HL-60/S4 (cell line): ENCODE results near the gene LIMS3.
"Not testable (repeated sequence)": the region's sequence is repeated elsewhere in the genome, so short reads cannot be mapped to it uniquely, and the experiment has no call there.

Experiments
- in situ Hi-C: fragments of 300-500 bp; cut with MboI; formaldehyde crosslinking; loops from 2 replicates; pipeline ENCODE4 v1.14.3; 2022; ENCODE audit warnings: low sequenced_read_pairs

Gene LIMS3

GRCh38 chr2:109924481-109924880 is 26.0 kb downstream of the LIMS3 start:
- in situ Hi-C loops = not testable (repeated sequence)

- in situ Hi-C loops = not testable (repeated sequence)
Observed at GRCh38 chr2:109927803-109928202, 29.3 kb downstream of the LIMS3 start.

- in situ Hi-C loops = not testable (repeated sequence)
Observed at GRCh38 chr2:109929222-109929621, 30.7 kb downstream of the LIMS3 start.

- in situ Hi-C loops = not testable (repeated sequence)
Observed at GRCh38 chr2:109936534-109936933, 38.0 kb downstream of the LIMS3 start.

GRCh38 chr2:109945362-109945761 is 46.9 kb downstream of the LIMS3 start:
- in situ Hi-C loops = not testable (repeated sequence)

- in situ Hi-C loops = not testable (repeated sequence)
Observed at GRCh38 chr2:109947262-109947958, 48.9 kb downstream of the LIMS3 start.

GRCh38 chr2:109947959-109948520 is 49.6 kb downstream of the LIMS3 start:
- in situ Hi-C loops = not testable (repeated sequence)

- in situ Hi-C loops = not testable (repeated sequence)
Observed at GRCh38 chr2:109950146-109950843, 51.8 kb downstream of the LIMS3 start.

GRCh38 chr2:109963942-109964341 is 65.5 kb downstream of the LIMS3 start:
- in situ Hi-C loops = not testable (repeated sequence)

GRCh38 chr2:109965482-109965881 is 67.0 kb downstream of the LIMS3 start:
- in situ Hi-C loops = not testable (repeated sequence)

- in situ Hi-C loops = not testable (repeated sequence)
Observed at GRCh38 chr2:109966107-109966736, 67.7 kb downstream of the LIMS3 start.

GRCh38 chr2:109966858-109967257 is 68.4 kb downstream of the LIMS3 start:
- in situ Hi-C loops = not testable (repeated sequence)

- in situ Hi-C loops = not testable (repeated sequence)
Observed at GRCh38 chr2:109969864-109970263, 71.4 kb downstream of the LIMS3 start.

- in situ Hi-C loops = not testable (repeated sequence)
Observed at GRCh38 chr2:109971710-109972109, 73.2 kb downstream of the LIMS3 start.
